GM20431 (cell line): Measurements from ENCODE around the gene ANO3.

Source experiments
- in situ Hi-C: fragments of 300-500 bp; cut with MseI, MboI; formaldehyde crosslinking; loops from one replicate; pipeline ENCODE4 v1.15.0; 2020; ENCODE audit warnings: low sequenced_read_pairs; ENCODE audit not compliant: unreplicated experiment

Gene ANO3

DNA sequence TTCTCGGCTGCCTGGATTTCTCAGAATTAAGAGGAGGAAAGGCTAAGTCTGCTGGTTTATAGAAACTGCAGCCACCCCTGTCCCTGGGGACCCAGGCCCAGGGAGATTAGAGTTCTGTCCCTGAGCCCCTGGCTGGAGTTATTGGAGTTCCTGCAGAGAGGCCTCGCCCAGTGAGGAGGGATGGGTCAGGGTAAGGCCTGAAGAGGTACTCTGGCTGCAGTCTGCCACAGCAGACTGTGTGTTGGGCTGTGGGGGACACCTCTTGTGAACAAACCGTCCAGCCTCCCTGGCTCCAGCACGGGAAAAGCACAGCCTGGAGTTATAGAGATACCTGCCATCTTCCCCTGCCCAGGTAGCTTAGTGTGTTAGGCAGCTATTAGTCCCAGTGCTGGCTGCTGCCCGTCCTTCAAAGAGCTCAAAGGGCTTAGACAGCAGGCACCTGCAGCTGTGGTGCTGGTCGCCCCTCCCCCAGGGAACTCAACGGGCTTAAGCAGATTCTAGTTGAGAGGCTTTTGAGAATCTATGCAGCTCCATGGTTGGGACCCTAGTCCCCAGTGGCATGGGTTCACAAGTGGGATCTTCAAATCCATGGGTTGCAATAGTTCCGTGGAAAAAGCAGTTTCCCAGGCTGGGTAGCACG, 276.7 kb downstream of the ANO3 start:
- in situ Hi-C loops: no loop called here

DNA sequence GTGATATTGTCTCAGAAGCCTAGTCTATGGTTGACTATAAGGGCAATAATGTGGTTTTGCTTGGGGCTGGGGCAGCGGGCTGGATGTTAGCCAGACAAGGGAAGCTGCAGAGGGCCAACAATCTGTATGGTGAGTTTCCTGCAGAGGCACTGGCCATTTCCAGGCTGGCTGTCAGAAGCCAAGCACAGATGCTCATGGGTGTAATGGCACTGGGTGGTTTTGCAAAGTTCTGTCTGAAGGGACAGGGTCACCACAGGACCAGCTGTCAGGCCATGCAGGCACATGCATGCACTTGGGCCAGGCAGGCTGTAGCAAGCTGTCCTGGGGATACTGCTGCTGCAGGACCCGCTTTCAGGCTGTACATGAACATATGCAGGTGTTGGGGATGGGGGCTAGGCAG, 281.8 kb downstream of the ANO3 start:
- in situ Hi-C loops: no loop called here

GRCh38 chr11:26618441-26618840, 286.5 kb downstream of the ANO3 start:
- in situ Hi-C loops: no loop called here

GRCh38 chr11:26620282-26621045, 288.5 kb downstream of the ANO3 start:
- in situ Hi-C loops: no loop called here

GRCh38 chr11:26621132-26621531, 289.2 kb downstream of the ANO3 start:
- in situ Hi-C loops: no loop called here

DNA sequence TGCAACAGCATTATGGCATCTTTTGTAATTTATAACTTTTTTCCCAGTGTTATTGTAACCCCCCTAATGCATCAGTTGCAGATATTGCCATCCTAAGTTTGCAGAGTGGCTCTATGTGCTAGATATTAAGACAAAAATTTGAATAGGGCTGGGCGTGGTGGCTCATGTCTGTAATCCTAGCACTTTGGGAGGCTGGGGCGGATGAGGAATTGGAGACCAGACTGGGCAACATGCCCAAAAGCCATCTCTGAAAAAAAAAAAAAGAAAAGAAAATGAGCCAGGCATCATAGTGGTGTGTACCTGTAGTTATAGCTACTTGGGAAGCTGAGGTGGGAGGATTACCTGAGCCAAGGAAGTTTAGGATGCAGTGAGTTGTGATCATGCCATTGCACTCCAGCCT, 290.3 kb downstream of the ANO3 start:
- in situ Hi-C loops: no loop called here

DNA sequence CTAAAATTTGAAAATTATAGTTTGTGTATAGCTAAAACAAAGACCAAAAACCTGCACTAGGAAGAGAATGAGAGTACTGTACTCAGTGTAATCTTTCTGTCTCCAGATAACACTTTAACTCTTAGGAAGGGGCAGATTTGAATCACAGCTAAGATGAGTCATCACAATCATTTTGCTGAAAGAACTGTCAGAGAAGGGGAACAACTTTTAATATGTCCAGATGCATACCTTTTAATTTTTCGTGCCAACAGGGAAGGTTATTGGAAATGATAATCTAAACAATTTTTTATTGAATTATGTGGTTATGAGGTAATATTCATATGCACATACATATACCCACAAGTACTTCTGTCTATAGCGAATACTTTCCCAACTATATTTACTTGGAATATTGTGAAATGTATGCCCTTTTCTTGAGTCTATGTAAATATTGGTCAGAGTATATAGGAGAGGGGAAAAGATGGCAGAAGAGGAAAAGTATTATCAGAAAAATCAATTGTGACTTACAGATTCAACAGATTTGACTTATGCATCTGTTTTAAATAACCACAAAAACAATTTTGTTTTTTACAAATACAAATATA, 291.2 kb downstream of the ANO3 start:
- in situ Hi-C loops: no loop called here

GRCh38 chr11:26626346-26626745, 294.4 kb downstream of the ANO3 start:
- in situ Hi-C loops: loop anchor here (25.0 kb wide), 1 partner anchor 339 kb away; no protein-coding TSS in a partner anchor

GRCh38 chr11:26632691-26633159, 300.8 kb downstream of the ANO3 start:
- in situ Hi-C loops: loop anchor here (25.0 kb wide), 1 partner anchor 345 kb away; no protein-coding TSS in a partner anchor

- in situ Hi-C loops: loop anchor here (25.0 kb wide), 1 partner anchor 356 kb away; no protein-coding TSS in a partner anchor
Measured at GRCh38 chr11:26643314-26643713, 311.4 kb downstream of the ANO3 start.

GRCh38 chr11:26649884-26650283, 318.0 kb downstream of the ANO3 start:
- in situ Hi-C loops: loop anchor here (25.0 kb wide), 1 partner anchor 363 kb away; no protein-coding TSS in a partner anchor

- in situ Hi-C loops: no loop called here
Measured at GRCh38 chr11:26651916-26652315, 320.0 kb downstream of the ANO3 start.

GRCh38 chr11:26655287-26655686, 323.4 kb downstream of the ANO3 start:
- in situ Hi-C loops: no loop called here

GRCh38 chr11:26662916-26663315, 331.0 kb downstream of the ANO3 start:
- in situ Hi-C loops: no loop called here

- in situ Hi-C loops: no loop called here
Measured at GRCh38 chr11:26665036-26665435, 333.1 kb downstream of the ANO3 start.

DNA sequence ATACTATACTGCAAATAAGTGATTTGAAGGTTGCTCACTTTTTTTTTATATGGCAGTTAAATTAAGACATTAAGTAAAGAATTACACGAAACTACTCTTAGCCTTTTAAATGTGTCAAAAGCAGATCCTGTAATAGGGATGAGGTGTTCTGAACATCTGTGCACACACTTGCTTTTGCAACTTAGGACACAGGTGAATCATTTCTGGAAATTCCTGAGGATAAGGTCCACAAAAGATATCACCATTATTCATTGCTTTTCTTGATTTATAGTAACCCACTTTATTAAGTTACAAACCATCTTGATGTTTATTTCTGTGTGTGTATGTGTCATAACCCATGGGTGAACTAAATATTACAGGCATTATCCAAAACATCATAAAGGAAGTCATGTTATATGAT, 334.0 kb downstream of the ANO3 start:
- in situ Hi-C loops: no loop called here

- in situ Hi-C loops: no loop called here
Measured at GRCh38 chr11:26675233-26675928, 343.5 kb downstream of the ANO3 start.

- in situ Hi-C loops: no loop called here
Measured at GRCh38 chr11:26676641-26677040, 344.7 kb downstream of the ANO3 start.

- in situ Hi-C loops: no loop called here
Measured at GRCh38 chr11:26677566-26677965, 345.6 kb downstream of the ANO3 start.

- in situ Hi-C loops: no loop called here
Measured at GRCh38 chr11:26687351-26687750, 355.4 kb downstream of the ANO3 start.
